Activated CD8-positive, alpha-beta memory T cell treated with anti-CD3 and anti-CD28 coated beads, Interleukin-2, amount 50 U/mL, for 1 hour (primary cell): ENCODE results near the gene CBFA2T2.

Source experiments
- DNase-seq: peaks from one replicate; pipeline ENCODE4 v3.0.0-alpha.2; 2020; ENCODE audit errors: extremely low read depth

Gene CBFA2T2

DNA sequence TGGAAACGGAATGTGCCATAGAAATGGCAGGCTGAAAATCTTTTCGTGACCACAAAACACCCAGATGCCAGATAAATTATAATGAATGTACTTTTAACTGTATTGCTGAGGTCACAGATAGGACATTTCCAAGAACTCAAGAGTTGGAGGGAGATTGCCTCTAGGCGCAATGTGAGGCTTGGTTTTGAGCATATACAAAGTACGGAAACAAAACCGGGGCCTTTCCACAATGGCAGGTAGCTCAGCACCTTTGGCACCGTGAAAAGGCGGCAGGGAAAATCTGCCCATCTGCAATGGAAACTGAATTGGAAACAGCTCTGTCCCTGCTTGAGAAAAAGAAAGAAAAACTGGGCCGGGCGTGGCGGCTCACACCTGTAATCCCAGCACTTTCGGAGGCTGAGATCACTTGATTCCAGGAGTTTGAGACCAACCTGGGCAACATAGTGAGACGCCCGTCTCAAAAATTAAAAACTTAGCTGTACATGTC lies 161.7 kb downstream of the CBFA2T2 start:
- no peak for DNase-seq

DNA sequence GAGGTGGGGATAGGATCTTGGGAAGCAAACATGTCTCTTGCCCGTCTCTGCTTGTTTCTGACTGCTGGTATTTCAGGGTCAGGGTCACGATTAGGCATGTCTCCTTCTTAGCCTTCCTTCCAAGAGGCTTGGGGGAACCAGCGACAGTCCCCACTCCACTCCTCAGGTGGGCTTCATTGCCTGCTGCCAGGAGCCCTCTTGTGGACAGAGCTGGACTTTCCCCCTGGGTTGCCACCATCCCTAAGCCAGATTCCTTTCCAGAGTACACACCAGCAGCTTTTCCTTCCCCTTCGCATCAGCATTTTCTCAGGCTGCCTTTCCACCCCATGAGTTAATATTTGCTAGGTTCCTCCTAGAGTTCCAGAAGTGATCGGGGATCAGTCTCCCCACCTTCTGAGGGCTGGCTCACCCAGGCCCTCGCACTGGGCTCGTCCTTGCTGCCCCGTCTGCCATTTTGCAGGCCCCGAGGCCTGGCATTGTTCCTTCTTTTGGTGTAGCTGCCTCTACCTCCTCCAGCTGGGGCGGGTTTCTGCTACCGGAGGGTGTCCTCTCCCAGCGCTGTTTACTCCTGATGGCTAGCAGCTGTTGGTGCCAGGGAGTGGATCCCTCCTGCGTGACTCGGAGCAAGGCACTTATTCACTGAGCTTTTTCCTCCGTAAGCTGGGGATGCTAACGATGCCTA lies 163.5 kb downstream of the CBFA2T2 start:
- no peak for DNase-seq

DNA sequence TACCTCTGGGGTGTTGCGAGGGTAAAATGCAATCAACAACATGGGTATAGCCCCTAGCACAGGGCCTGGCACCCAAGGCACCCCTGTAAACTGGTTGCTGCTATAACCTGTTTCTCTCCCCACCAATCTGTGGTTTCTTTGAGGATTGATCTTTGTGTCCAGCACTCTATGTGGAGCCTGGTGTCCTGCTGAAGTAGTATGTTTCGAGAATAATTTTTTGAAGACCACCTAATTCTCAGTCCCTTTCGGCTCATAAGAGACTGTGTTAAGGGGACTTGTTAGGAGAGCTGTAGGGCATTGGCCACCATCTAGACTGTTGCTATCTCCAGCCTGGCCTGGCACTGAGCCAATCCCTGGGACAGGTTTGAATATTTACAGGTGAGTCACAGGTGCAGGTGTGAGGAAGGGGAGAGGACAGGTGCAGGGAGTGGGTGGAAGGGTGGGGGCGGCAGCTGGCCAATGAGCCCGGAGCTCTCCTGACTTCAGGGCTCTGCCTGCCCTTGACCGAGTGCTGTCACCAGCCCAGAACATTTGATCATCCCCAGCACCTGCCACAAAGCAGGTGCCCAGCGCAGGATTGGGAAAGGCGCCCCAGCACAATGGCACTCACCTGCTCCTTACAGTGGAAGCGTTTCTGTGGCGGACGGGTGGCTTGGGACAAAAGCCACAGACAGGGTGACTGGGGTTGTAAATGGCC lies 164.2 kb downstream of the CBFA2T2 start:
- DNase-seq: no peak

DNA sequence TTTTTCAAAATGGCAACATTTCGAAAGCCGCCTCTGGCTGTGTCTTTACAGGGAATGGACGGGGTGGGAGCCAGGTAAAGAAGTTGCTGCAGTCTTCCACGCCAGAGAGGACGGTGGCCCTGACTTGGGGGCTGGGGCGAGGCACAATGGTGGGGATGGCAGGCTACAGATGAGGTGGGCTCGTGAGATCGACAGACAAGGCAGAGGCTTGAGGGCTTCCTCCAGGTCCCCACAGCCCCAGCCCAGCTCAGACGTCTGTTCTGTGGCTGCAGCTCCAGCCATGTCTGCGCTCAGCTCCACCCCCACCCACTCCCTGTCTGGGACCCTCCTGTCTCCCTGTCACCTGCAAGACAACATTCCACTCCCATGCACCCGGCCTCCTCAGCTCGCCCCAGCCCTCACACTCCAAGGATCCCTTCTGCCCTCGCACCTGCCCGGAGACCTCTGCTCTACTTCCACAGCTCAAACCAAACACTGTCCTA lies 164.8 kb downstream of the CBFA2T2 start:
- no peak for DNase-seq

DNA sequence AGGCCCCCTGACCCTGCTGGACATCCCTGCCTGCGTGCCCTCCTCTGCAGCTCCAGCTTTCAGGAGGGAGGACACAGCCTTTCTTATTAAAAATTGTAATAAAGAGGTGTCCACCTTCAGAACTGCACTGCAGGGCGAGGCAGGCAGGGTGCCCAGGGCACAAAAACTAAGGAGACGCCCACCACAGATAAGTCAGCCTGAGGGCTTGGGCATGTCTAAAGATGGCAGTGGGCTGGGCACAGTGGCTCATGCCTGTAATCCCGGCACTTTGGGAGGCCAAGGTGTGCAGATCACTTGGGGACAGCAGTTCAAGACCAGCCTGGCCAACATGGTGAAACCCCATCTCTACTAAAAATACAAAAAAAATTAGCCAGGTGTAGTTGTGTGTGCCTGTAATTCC lies 165.3 kb downstream of the CBFA2T2 start:
- no peak for DNase-seq

DNA sequence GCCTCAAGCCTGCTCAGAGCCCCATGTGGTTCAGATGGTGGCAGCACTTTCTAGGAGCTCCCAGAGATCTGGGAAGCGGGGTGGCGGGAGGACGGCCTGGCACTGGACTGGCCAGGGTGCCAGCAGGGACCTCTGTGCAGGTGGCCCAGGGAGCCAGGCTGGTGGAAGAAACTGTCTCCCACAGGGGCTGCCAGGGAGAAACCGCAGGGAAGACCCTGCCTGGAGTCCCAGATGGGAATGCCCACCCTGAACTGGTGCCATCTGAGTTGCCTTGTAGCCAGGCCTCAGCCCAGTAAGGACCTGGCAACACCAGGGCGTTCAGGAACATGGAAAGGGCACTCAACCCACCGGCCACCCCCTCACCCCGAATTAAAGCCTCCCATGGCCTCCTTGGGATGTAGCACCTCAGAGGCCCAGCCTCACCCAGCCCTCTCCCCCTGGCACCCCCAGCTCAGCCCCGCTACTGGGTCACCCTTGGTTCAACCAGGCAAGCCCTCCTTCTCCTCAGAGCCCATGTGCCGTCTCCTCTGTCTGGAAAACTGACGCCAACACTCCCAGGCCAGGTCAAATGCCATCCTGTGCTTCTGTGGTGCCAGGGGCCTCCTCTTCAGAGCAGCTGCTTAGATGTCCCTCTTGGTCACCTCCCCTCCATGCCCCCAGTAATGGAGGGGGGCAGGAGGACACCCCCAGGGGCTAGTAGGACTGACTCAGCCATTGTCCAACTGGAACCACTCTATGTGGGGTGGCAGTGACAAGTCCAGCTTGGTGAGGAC lies 166.3 kb downstream of the CBFA2T2 start:
- no peak for DNase-seq

DNA sequence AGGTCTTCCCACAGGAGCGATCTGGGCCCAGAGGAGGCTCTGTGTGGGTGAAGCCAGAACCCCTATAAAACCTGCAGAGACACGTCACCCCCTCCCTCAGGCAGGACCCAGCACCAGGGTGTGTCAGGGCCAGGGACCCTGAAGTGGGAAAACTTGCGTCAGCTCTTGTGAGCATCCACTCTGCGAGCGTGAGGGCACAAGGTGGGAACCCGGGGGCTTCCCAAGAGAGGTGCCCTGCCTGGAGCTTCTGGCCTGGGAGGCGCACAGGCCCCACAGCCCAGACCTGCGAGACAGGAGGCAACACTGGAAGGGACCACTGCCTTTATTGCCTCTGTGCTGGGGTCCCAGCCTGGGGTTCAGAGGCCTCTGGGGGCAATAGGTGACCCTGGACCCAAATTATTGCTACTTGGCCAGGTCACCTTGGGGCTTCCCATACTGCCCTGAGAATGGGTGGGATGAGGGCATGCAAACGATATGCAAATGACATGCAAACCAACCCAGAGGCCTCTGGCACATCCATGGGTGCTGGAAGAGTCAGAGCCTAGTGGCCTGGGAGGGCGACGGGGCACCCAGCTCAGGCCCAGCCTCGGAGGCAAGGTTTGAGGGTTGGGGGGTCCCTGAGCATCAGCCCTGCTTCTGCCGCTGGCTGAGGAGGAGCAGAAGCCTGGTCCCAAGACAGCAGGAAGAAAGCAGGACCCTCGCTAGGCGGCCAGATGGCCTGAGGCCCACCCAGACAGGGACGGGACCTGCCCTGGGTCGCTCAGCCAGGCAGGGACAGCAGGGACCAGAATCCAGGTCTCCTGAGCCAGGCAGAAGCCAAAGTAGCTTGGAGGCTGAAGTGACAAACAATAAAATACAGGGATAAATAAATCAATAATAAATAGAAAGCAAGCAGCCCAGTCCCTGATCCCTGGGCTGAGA lies 167.1 kb downstream of the CBFA2T2 start:
- DNase-seq: no peak

DNA sequence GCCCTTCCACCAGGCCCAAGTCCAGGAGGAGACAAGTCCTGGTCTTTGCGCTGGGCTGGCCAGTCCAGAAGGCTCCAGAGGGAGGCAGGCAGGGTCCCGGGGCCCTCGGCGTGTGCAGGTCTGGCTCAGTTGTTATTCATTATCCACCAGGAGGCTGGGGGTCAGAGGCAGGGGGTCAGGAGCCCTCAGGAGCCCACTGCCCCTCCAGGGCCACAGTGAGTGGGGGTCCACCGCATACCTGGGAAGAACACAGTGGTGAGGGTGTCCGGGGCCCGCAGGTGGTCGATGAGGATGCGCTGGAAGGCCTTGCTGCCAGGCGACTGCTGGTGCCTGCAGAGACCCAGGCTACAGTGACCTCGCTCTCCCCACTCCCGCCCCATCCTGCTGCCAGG lies 167.8 kb downstream of the CBFA2T2 start:
- DNase-seq: no peak

DNA sequence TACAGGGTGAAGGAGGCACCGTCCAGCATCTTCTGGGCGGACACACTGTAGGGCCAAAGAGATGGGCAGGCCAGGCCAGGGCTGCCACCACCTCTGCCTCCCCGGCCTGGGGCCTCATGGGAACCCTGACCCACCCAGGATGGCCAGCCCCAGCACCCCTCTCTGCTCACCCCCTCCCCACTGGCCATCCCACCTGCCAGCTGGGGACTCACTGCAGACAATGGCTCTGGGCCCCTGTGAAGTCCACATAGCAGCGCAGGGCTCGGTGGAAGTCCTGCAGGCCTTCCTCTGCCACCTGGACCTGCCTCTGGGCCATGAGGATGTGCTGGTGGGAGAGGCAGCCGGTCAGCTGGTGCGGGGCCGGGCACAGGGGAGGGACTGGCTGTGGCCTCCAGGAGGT lies 168.6 kb downstream of the CBFA2T2 start:
- DNase-seq: no peak

DNA sequence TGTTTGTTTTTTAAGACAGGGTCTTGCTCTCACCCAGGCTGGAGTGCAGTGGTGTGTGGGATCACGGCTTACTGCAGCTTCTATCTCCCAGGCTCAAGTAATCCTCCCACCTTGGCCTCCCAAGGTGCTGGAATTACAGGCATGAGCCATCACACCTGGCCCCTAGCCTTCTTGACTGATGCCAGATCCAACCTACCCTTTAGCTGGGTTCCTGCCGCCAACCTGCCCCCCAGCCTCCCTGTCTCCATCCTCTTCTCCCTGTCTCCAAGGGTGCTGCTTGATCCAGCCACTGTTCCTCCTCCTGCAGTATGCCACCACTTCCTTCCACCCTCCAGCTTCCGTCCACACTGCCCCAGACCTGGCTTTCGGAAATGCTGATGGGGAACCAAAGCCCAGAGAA lies 169.0 kb downstream of the CBFA2T2 start:
- no peak for DNase-seq

DNA sequence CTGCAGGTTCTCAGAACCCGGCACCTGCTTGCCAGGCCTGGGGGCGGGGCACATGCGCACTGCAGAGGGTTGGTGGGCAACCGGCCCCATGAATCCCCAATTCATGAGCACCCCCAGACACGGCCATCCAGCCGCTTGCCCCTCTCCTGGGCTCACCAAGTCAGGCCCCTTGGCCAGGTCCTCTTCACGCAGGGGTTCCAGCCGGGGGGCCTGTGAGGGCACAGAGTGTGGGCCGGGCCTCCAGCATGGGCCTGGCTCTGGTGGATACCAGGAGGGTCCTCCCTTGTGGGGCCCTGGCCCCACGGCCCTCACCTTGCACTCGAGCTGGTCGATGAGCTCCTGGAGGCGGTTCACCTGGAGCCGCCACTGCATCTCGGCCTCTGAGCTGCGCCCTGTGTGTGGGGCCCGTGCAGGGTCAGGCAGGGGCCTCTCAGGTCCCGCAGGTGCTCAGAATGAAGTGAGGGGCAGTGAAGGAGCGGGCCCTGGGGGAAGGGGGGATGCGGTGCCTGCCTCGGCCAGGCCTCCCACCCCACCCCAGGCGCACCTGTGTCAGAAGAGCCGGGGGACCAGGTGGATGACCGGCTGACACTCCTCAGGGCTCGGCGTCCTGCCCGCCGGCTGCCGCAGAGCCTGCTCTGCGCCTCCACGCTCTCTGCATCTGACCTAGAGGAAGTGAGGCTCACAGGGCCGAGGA lies 169.6 kb downstream of the CBFA2T2 start:
- DNase-seq: no peak

DNA sequence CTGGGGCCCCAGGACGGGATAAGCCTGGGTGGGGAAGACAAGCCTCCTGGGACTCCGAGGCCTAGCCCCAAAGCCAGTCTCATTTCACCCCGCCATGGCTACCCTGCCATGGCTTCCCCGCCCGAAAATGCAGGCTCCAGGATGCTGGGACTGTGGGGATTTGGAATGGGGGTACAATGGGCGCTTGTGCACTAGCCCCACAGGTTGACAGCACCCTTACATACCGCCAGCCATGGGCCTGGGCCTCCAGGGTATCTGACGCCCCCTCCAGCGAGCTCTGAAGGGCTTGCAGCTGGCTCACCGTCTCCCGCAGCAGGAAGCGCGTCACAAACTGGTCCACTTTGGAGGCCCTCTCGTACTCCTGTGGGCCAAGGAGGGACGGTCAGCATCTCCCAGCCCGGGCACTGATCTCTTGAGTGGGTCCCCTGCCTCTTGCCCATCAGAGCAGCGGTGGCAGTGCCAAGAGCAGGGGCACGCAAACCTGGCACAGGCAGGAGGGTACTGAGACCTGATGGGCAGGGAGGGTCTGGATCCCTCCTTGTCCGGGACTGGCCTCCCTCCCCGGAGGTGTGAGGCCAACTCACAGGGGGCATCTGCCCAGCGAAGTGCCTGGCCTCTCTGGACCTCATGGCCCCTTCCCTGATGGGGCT lies 170.3 kb downstream of the CBFA2T2 start:
- DNase-seq: no peak

DNA sequence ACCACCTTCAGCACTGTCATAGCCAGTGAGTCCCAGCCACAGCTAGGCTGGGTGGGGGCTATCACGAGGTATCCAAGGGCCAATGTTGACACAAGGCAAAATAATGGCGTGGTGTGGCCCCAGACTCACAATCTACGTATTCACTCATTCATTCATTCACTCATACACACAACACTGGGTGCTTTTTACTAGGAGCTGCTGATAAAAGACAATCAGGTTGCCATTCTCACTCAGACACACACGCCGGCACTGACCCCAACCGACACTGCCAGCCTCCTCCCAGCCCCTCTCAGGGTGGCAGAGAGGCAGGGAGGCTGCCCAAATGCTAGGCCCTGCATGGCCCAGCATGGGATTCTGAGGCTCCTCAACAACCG lies 170.8 kb downstream of the CBFA2T2 start:
- DNase-seq: no peak

DNA sequence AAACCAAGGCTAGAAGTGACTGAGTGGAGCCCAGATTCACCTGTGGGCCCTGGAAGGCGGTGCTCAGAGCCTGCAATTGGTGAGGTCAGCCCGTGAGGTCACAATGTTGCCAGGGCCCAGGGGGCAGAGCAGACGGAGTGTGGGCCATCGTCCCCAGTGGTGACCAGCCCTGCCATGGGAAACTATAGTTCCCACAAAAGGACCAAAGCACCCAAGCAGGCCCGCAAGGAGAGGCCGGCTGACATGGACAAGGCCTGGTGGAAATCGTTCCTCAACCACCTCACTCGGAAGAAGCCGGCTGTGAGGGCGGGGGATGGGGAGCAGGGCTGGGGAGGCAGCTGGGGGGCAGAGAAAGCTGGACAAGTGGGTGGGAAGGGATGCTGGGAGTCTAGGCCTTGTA lies 172.3 kb downstream of the CBFA2T2 start, which contains the start of gene C20orf144:
C20orf144 (plus strand) TSS at position 156 of the 400 bp plus-strand sequence; CDS start at position 175, 19 bp downstream.
- no peak for DNase-seq

DNA sequence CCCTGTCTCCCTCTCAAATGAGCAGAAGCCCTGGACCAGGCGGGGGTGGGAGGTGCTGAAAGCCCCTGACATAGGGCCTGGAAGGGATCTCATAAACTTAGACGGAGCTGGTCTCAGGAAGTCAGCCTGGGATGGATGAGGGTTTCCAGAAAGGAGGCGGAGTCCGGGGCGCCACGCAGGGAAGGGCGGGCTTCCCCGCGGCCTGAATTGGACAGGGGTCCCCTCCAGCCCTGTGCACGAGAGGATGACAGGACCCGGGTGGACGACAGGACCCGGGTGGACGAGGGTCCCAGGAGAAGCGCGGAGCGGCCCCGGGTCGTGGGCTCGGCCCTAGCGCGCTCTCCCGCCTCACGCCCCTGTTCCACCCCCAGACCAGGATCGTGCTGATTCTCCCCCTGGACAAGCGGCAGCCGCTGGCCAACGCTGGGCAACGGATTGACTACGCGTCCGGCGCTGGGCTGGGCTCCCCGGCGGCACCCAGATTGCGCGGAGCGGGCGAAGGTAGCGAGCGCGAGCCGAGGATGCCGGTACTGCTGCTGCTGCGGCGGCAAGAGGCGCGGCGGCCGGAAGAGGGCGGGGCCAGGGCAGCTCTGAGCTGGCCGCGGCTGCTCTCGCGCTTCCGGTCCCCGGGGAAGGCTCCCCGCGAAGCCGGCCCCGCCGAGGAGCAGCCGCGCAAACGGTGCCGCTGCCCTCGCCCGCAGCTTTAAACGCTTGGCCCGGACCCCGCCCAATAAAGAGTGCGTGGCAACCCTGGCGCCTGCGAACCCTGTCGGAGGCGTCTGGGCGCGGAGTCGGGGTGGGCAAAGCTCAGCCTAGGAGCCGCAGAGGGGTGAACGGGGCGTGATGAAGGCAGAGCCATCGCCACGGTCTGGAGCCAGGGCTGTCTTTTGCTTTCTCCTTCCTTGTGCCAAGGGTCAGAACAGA lies 173.5 kb downstream of the CBFA2T2 start:
- DNase-seq: peak; percentile 16

DNA sequence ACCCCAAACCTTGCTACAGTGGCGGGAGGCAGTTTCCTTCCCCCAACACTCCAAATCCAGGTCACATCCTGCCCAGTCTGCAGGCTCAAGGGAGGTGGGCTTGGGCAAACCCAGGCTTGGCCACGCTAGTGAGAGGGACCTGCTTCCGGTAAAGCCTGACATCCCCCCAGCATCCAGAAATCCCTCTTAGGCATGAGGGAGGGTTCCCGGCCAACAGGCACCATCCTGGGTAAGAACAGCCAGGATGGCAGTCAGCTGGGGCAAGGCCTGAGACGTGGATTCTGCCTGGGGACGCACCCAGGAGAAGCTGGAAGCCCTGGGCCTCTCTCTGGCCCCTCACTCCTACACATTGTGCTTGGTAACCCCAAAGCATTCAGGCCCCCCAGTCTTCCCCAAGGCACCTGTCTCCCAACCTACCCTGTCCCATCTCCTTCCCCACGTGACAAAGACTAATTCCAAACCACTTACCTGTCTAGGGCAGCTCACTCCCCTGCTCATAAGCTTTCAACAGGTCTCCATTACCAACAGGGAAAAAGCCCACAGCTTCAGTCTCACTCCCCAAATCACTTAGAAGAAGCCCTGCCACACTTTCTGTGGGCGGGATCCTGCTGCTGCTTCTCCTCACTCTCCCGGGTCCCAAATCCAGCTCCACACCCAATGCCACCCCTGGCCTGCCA lies 174.3 kb downstream of the CBFA2T2 start:
- no peak for DNase-seq

DNA sequence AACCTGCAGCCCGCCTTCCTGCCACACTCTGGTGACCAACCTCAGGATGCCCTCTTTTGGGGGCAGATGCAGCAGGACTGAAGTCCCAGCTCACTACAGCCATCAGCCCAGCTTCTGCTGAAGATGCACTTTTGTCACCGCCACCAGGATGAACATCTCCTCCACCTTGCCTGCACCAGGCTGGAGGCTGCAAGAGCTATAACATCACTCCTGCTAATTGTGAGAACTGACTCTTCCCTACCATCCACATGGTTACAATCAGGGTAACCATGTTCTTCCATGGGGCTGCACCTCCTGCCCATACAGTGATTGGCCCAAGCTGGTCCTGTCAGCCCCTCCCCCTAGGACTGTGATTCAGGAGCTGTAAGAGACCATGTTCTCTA lies 174.9 kb downstream of the CBFA2T2 start:
- DNase-seq: no peak
